Measurements from ENCODE around the gene ZNF385A. TPM values are rescaled to one million over a fixed set of nuclear protein-coding genes. Genes with fewer than 3 reads are reported as not detected.

ZNF385A gene
- total and polyA plus RNA-seq, 2 of the 13 experiments (the other 11 are each of a cell fraction or from before 2014, with no cell fraction given): 0.44 to 0.67 TPM

- TF ChIP-seq ZNF737 (CRISPR knock-in tag; IDR thresholded peaks at IDR 0.05; ENCODE audit: borderline replicate concordance) (0 out of 2 replicates have a peak, but pooled peaks have one; percentile 30), ZBTB26 (CRISPR knock-in tag; IDR thresholded peaks at IDR 0.05; ENCODE audit: borderline replicate concordance) (0 out of 2 replicates have a peak, but pooled peaks have one; percentile 43), YY1 (IDR thresholded peaks at IDR 0.05; ENCODE audit: insufficient read depth, insufficient replicate concordance, low read depth, low read length) (no peak), HHEX (CRISPR knock-in tag; IDR thresholded peaks at IDR 0.05) (peak; percentile 46; the same call in 1 of the 2 replicates), TAF1 (CRISPR knock-in tag; IDR thresholded peaks at IDR 0.05) (peak; percentile 44; the same call in 1 of the 2 replicates), KAT2B (IDR thresholded peaks at IDR 0.05; ENCODE audit: borderline replicate concordance, low read depth, low read length) (no peak), PITX1 (CRISPR knock-in tag; IDR thresholded peaks at IDR 0.05) (peak; percentile 38; the same call in 1 of the 2 replicates), ERF (CRISPR knock-in tag; IDR thresholded peaks at IDR 0.05) (peak; percentile 11; the same call in 1 of the 2 replicates), ZNF275 (CRISPR knock-in tag; IDR thresholded peaks at IDR 0.05; ENCODE audit: borderline replicate concordance) (no peak), ZNF792 (CRISPR knock-in tag; IDR thresholded peaks at IDR 0.05) (0 out of 2 replicates have a peak, but pooled peaks have one; percentile 27), ZNF660 (CRISPR knock-in tag; IDR thresholded peaks at IDR 0.05; ENCODE audit: borderline replicate concordance, low read depth) (no peak), ZNF776 (CRISPR knock-in tag; IDR thresholded peaks at IDR 0.05) (no peak), KLF9 (CRISPR knock-in tag; IDR thresholded peaks at IDR 0.05; ENCODE audit: low read depth) (no peak), FOSL2 (CRISPR knock-in tag; IDR thresholded peaks at IDR 0.05) (peak; percentile 77), ZNF501 (CRISPR knock-in tag; IDR thresholded peaks at IDR 0.05) (peak; percentile 51), ZNF17 (CRISPR knock-in tag; IDR thresholded peaks at IDR 0.05) (no peak), PHF20 (CRISPR knock-in tag; IDR thresholded peaks at IDR 0.05) (peak; percentile 64), DMAP1 (CRISPR knock-in tag; IDR thresholded peaks at IDR 0.05) (peak; percentile 37; the same call in 1 of the 2 replicates), YEATS4 (CRISPR knock-in tag; IDR thresholded peaks at IDR 0.05; ENCODE audit: borderline replicate concordance) (peak; percentile 74), TFAP4 (IDR thresholded peaks at IDR 0.05; ENCODE audit: borderline replicate concordance, low read depth) (peak; percentile 61; the same call in 1 of the 2 replicates), PAXIP1 (CRISPR knock-in tag; conservative IDR thresholded peaks at IDR 0.05) (peak; percentile 48), ZNF263 (CRISPR knock-in tag; IDR thresholded peaks at IDR 0.05) (0 out of 2 replicates have a peak, but pooled peaks have one; percentile 12), ZMYM4 (CRISPR knock-in tag; IDR thresholded peaks at IDR 0.05) (peak; percentile 73; the same call in 1 of the 2 replicates), ZBTB7A (CRISPR knock-in tag; IDR thresholded peaks at IDR 0.05) (no peak), THAP11 (CRISPR knock-in tag; IDR thresholded peaks at IDR 0.05) (peak; percentile 78)
Observed at GRCh38 chr12:54358945-54359761, 25.4 kb downstream of the ZNF385A start (continued).

Measured in HepG2 (cell line).